IPS-NIHi7 (cell line): Measurements from ENCODE around the gene MICAL3.
A peak's percentile ranks its signal among the peaks of the same experiment; 100 is the strongest.
"Not testable (repeated sequence)": the region's sequence is repeated elsewhere in the genome, so short reads cannot be mapped to it uniquely, and the experiment has no call there.

ENCODE experiments used
- DNase-seq: peaks from one replicate; pipeline ENCODE4 v3.0.0; 2012; ENCODE audit warnings: mixed read lengths; ENCODE audit errors: extremely low spot score

MICAL3 gene

GRCh38 chr22:17939011-17939410, 85.3 kb downstream of the MICAL3 start:
- no peak for DNase-seq

GRCh38 chr22:17938484-17938924, 85.9 kb downstream of the MICAL3 start:
- no peak for DNase-seq

GRCh38 chr22:17932457-17932856, 91.9 kb downstream of the MICAL3 start:
- DNase-seq = not testable (repeated sequence)

GRCh38 chr22:17931400-17931825, 92.9 kb downstream of the MICAL3 start:
- no peak for DNase-seq

GRCh38 chr22:17930455-17931313, 93.7 kb downstream of the MICAL3 start:
- DNase-seq = no peak

- no peak for DNase-seq
These were observed 94.5 kb downstream of the MICAL3 start for GRCh38 chr22:17929909-17930308.

GRCh38 chr22:17928391-17928790, 96.0 kb downstream of the MICAL3 start:
- no peak for DNase-seq

GRCh38 chr22:17927062-17927461, 97.3 kb downstream of the MICAL3 start:
- DNase-seq = no peak

GRCh38 chr22:17926516-17926915, 97.8 kb downstream of the MICAL3 start:
- DNase-seq = no peak

GRCh38 chr22:17925431-17925841, 98.9 kb downstream of the MICAL3 start:
- no peak for DNase-seq

- no peak for DNase-seq
These were observed 99.5 kb downstream of the MICAL3 start for GRCh38 chr22:17924735-17925364.

GRCh38 chr22:17924076-17924475, 100.3 kb downstream of the MICAL3 start:
- DNase-seq = no peak

- no peak for DNase-seq
These were observed 101.1 kb downstream of the MICAL3 start for GRCh38 chr22:17922925-17923903.

- DNase-seq = peak; percentile 96
These were observed 102.2 kb downstream of the MICAL3 start for GRCh38 chr22:17921871-17922821.

GRCh38 chr22:17920992-17921650, 103.2 kb downstream of the MICAL3 start:
- DNase-seq = no peak

GRCh38 chr22:17920145-17920605, 104.2 kb downstream of the MICAL3 start:
- DNase-seq = peak; percentile 66

GRCh38 chr22:17919276-17920144, 104.9 kb downstream of the MICAL3 start:
- no peak for DNase-seq

- no peak for DNase-seq
These were observed 105.5 kb downstream of the MICAL3 start for GRCh38 chr22:17918840-17919239.

- DNase-seq = no peak
These were observed 106.8 kb downstream of the MICAL3 start for GRCh38 chr22:17917490-17917983.
